Mucosa of gallbladder (tissue), 1 donor: ENCODE measurements around the gene RAD23B. TPM values are rescaled to one million over a fixed set of nuclear protein-coding genes. Genes with fewer than 3 reads are reported as not detected.

Experiments used
- DNase-seq: peaks from one replicate; pipeline ENCODE4 v3.0.0-alpha.2; 2020; ENCODE audit warnings: low spot score
- total RNA-seq: library from RNA; stranded (reverse); gene quantifications from one replicate; pipeline ENCODE4 v1.2.1, GENCODE V29; 2021
- donor health status: DM: no; HTN: no; CAD: no.

Gene RAD23B
- total RNA-seq, 1 donor from 2014 or later: 115 TPM

GRCh38 chr9:107375001-107375400, 91.9 kb downstream of the RAD23B start:
- no peak for DNase-seq

GRCh38 chr9:107375651-107376369, 92.7 kb downstream of the RAD23B start:
- no peak for DNase-seq

GRCh38 chr9:107378006-107378405, 94.9 kb downstream of the RAD23B start:
- no peak for DNase-seq

Other genes starting within 250 kb of the RAD23B start
- 21.8 TPM for gene KLF4, start 206.5 kb downstream of the RAD23B start, total RNA-seq